ENCODE measurements around the gene NHSL2.

Gene NHSL2

DNA sequence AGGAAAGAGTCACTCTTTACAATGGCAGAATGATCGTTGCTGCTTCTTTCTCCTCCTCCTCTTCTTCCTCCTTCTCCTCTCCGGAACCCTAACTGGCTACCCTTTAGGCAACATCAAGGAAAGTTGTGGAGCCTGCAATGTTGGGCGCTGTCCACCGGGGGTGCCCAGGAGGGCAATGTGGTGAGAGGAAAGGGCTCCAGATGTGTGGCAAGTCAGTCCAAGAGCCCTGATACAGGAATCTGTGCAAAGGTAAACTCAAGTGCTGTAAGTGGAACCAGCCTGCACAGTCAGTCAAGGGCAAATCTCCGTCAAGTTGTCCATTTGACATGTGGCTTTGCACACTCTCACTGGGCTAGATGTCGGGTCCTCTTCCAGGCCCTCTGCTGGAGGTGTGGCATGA lies 218.2 kb downstream of the NHSL2 start:
- Histone ChIP-seq H3K4me1 (ENCODE audit: low read depth, poor library complexity, severe bottlenecking) (peaks cover 10% of the 10 kb centered on the region), H2AFZ (ENCODE audit: low read depth) (no peak overlapping the region), H3K4me2 (no peak overlapping the region), H3K36me3 (ENCODE audit: insufficient read depth) (no peaks in the 10 kb centered on the region), H3K27ac (no peak overlapping the region), H3K79me2 (ENCODE audit: insufficient read depth, low read depth) (no peaks in the 10 kb centered on the region), H3K27me3 (ENCODE audit: insufficient read depth, low read depth) (peaks cover 3% of the 10 kb centered on the region; the same call in 1 of the 2 replicates), H3K4me3 (IDR thresholded peaks at IDR 0.05; ENCODE audit: insufficient read depth, low read depth, low read length) (no peak overlapping the region), H3K9ac (no peak overlapping the region), H4K20me1 (ENCODE audit: insufficient read depth) (no peaks in the 10 kb centered on the region)
- TF ChIP-seq CTCF (conservative IDR thresholded peaks at IDR 0.05; ENCODE audit: low read depth, low read length) = peak; percentile 61

DNA sequence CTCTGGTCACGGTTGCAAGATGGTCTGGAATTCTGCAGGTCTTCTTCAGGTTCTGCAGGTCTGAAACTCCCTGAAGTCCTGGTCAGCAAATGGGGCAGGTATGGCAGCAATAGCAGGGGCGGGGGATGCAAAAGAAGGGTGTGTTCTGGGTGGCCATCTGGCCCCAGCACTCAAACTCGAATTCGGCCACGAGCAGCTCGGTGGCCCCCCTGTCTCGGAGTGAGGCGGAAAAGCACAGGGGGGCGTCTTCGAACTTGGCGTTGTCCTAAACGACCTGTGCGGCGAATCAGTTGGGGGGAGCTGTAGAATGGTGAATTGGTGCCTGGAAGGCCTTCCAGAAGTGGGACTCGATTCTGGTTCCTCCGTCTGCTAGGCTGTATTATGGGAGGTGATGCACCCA lies 219.0 kb downstream of the NHSL2 start:
- no peak overlapping the region for H3K4me2 ChIP-seq
- no peak overlapping the region for H2AFZ ChIP-seq (ENCODE audit: low read depth)
- H3K36me3 ChIP-seq (ENCODE audit: insufficient read depth) = no peaks in the 10 kb centered on the region
- H3K27ac ChIP-seq = no peak overlapping the region
- peaks cover 10% of the 10 kb centered on the region for H3K4me1 ChIP-seq (ENCODE audit: low read depth, poor library complexity, severe bottlenecking)
- peaks cover 3% of the 10 kb centered on the region; the same call in 1 of the 2 replicates for H3K27me3 ChIP-seq (ENCODE audit: insufficient read depth, low read depth)
- H4K20me1 ChIP-seq (ENCODE audit: insufficient read depth) = no peaks in the 10 kb centered on the region
- H3K79me2 ChIP-seq (ENCODE audit: insufficient read depth, low read depth) = no peaks in the 10 kb centered on the region
- no peak for TF ChIP-seq CTCF (conservative IDR thresholded peaks at IDR 0.05; ENCODE audit: low read depth, low read length)
- H3K9ac ChIP-seq = no peak overlapping the region
- H3K4me3 ChIP-seq (IDR thresholded peaks at IDR 0.05; ENCODE audit: insufficient read depth, low read depth, low read length) = no peak overlapping the region

- TF ChIP-seq CTCF (conservative IDR thresholded peaks at IDR 0.05; ENCODE audit: low read depth, low read length) = no peak
- no peaks in the 10 kb centered on the region for H4K20me1 ChIP-seq (ENCODE audit: insufficient read depth)
- H3K27me3 ChIP-seq (ENCODE audit: insufficient read depth, low read depth) = peaks cover 3% of the 10 kb centered on the region; the same call in 1 of the 2 replicates
- peaks cover 10% of the 10 kb centered on the region for H3K4me1 ChIP-seq (ENCODE audit: low read depth, poor library complexity, severe bottlenecking)
- H3K36me3 ChIP-seq (ENCODE audit: insufficient read depth) = no peaks in the 10 kb centered on the region
- no peak overlapping the region for H3K4me3 ChIP-seq (IDR thresholded peaks at IDR 0.05; ENCODE audit: insufficient read depth, low read depth, low read length)
- no peaks in the 10 kb centered on the region for H3K79me2 ChIP-seq (ENCODE audit: insufficient read depth, low read depth)
- H2AFZ ChIP-seq (ENCODE audit: low read depth) = no peak overlapping the region
- H3K4me2 ChIP-seq = no peak overlapping the region
- H3K27ac ChIP-seq = no peak overlapping the region
- H3K9ac ChIP-seq = no peak overlapping the region
Observed at GRCh38 chrX:72130156-72130761, 219.6 kb downstream of the NHSL2 start.

DNA sequence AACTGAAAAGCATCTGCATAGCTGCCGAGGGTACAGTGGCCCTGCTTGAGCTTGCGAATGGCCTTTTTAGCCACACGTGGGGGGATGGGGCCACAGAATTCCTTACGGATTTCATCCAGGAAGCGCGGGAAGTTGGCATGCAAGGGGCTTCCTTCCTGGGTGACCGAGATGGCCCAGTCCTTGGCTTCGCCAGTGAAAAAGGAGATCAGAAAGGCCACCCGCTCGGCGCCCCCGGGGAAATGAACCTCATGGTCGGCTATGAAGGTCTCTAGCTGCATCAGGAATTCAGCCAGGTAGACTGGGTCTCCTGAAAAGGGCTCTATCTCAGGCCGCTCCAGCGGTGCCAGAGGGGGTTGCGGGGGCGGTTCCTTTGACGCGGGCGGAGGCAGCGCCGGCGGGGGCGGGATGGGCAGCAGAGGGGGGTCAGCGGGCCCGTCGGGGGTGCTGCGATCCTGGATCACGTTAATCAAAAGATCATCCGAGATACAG lies 220.2 kb downstream of the NHSL2 start:
- Histone ChIP-seq H3K9ac (no peak overlapping the region), H3K4me3 (IDR thresholded peaks at IDR 0.05; ENCODE audit: insufficient read depth, low read depth, low read length) (no peak overlapping the region), H3K4me1 (ENCODE audit: low read depth, poor library complexity, severe bottlenecking) (peaks cover 7% of the 10 kb centered on the region), H3K79me2 (ENCODE audit: insufficient read depth, low read depth) (no peaks in the 10 kb centered on the region), H4K20me1 (ENCODE audit: insufficient read depth) (no peaks in the 10 kb centered on the region), H3K27ac (no peak overlapping the region), H3K4me2 (no peak overlapping the region), H2AFZ (ENCODE audit: low read depth) (no peak overlapping the region), H3K27me3 (ENCODE audit: insufficient read depth, low read depth) (peaks cover 3% of the 10 kb centered on the region; the same call in 1 of the 2 replicates), H3K36me3 (ENCODE audit: insufficient read depth) (no peaks in the 10 kb centered on the region)
- TF ChIP-seq CTCF (conservative IDR thresholded peaks at IDR 0.05; ENCODE audit: low read depth, low read length) = no peak

Data from KMS-11 (cell line).